Ishikawa (cell line): Measurements from ENCODE around the gene TBC1D9.

Experiments used
- CEBPB ChIP-seq: IDR thresholded peaks from 2 replicates; pipeline ENCODE4 v1.6.1; 2012
- CREB1 ChIP-seq: IDR thresholded peaks from 2 replicates; pipeline ENCODE4 v1.6.1; 2012; ENCODE audit warnings: low read depth
- EGR1 ChIP-seq: IDR thresholded peaks from 2 replicates; pipeline ENCODE4 v1.6.1; 2012
- EP300 ChIP-seq: IDR thresholded peaks from 2 replicates; pipeline ENCODE4 v1.6.1; 2012; ENCODE audit warnings: borderline replicate concordance
- FOXM1 ChIP-seq: IDR thresholded peaks from 2 replicates; pipeline ENCODE4 v1.6.1; 2012; ENCODE audit warnings: low read depth, borderline replicate concordance
- MAX ChIP-seq: IDR thresholded peaks from 2 replicates; pipeline ENCODE4 v1.6.1; 2012
- NFIC ChIP-seq: IDR thresholded peaks from 2 replicates; pipeline ENCODE4 v1.6.1; 2012
- RAD21 ChIP-seq: IDR thresholded peaks from 2 replicates; pipeline ENCODE4 v1.6.1; 2012; ENCODE audit warnings: low read depth
- REST ChIP-seq: IDR thresholded peaks from 2 replicates; pipeline ENCODE4 v1.6.1; 2012; ENCODE audit warnings: low read depth, mild to moderate bottlenecking
- TAF1 ChIP-seq: IDR thresholded peaks from 2 replicates; pipeline ENCODE4 v1.6.1; 2012; ENCODE audit warnings: low read depth, mild to moderate bottlenecking
- TCF12 ChIP-seq: IDR thresholded peaks from 2 replicates; pipeline ENCODE4 v1.6.1; 2012; ENCODE audit warnings: low read depth
- TEAD4 ChIP-seq: IDR thresholded peaks from 2 replicates; pipeline ENCODE4 v1.6.1; 2012
- YY1 ChIP-seq: IDR thresholded peaks from 2 replicates; pipeline ENCODE4 v1.6.1; 2012; ENCODE audit warnings: low read depth
- ZBTB7A ChIP-seq: IDR thresholded peaks from 2 replicates; pipeline ENCODE4 v1.6.1; 2012; ENCODE audit warnings: low read depth
- TF ChIP-seq, protein P1 (sequence below): IDR thresholded peaks from 2 replicates; pipeline ENCODE4 v1.6.1; 2012

TBC1D9 gene

GRCh38 chr4:140701071-140701470, 55.1 kb downstream of the TBC1D9 start:
- TF ChIP-seq NFIC (no peak), CREB1 (no peak), REST (no peak), CEBPB (no peak), TCF12 (no peak), YY1 (no peak), TAF1 (no peak), EP300 (no peak), ZBTB7A (no peak), MAX (no peak), TEAD4 (no peak), RAD21 (no peak), EGR1 (no peak)
- TF ChIP-seq, protein P1, sequence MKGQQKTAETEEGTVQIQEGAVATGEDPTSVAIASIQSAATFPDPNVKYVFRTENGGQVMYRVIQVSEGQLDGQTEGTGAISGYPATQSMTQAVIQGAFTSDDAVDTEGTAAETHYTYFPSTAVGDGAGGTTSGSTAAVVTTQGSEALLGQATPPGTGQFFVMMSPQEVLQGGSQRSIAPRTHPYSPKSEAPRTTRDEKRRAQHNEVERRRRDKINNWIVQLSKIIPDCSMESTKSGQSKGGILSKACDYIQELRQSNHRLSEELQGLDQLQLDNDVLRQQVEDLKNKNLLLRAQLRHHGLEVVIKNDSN, result no peak

GRCh38 chr4:140697709-140698560, 58.2 kb downstream of the TBC1D9 start:
- TF ChIP-seq CEBPB (no peak), CREB1 (no peak), RAD21 (no peak), MAX (no peak), FOXM1 (no peak), TCF12 (no peak), ZBTB7A (no peak), EGR1 (no peak), TAF1 (no peak), YY1 (no peak), REST (no peak), NFIC (no peak), TEAD4 (no peak)
- TF ChIP-seq, protein P1, result no peak

GRCh38 chr4:140695483-140695882, 60.7 kb downstream of the TBC1D9 start:
- peak; percentile 44; the same call in 1 of the 2 replicates for TF ChIP-seq TEAD4
- TF ChIP-seq CEBPB, result no peak
- no peak for TF ChIP-seq FOXM1
- peak; percentile 90 for TF ChIP-seq NFIC

GRCh38 chr4:140693562-140693961, 62.6 kb downstream of the TBC1D9 start:
- TF ChIP-seq CREB1, result no peak
- TF ChIP-seq TCF12, result no peak
- TF ChIP-seq, protein P1, result no peak
- TF ChIP-seq TAF1, result no peak
- TF ChIP-seq MAX, result no peak
- TF ChIP-seq FOXM1, result no peak
- no peak for TF ChIP-seq EP300
- TF ChIP-seq TEAD4, result no peak
- TF ChIP-seq YY1, result no peak
- TF ChIP-seq CEBPB, result no peak

DNA sequence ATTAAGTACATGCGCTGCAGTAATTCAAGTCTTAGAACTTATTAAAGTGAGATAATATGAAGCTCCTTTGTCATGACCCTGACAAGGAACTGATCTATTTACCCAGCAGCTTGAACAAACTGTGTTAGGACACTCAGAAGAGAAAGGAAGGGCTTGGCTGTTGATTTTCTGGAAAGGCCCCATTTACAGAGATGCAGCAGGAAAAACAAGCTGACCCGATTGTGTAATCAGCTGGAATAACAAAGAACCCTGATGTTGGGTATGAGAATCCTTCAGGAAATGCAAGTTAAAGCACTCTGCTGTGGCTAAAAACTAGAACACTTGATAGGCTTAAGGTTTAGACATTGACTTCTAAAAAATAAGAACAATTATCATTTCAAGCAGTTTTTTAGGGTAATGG, 64.8 kb downstream of the TBC1D9 start:
- peak; percentile 42 for TF ChIP-seq CEBPB
- TF ChIP-seq ZBTB7A, result no peak

DNA sequence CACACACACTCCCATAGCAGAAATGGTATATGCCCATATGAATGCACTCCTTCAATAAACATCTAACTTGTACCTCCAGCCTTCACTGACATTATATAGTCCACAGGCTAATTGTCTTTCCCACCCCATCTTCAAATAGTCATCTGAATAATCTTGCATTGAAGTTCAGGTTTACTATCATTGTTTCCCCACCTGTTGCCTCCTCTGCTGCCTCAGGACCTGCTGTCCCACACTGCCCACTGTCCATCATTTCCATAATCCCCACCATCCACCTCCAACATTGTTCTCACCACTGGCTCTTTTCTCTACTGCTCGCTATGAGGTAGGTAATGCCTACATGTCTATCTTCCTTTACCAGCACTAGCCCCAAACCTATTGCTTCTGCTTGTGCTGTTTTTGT, 66.1 kb downstream of the TBC1D9 start:
- no peak for TF ChIP-seq RAD21
- TF ChIP-seq TEAD4, result no peak
- TF ChIP-seq TAF1, result no peak
- no peak for TF ChIP-seq YY1
- TF ChIP-seq ZBTB7A, result no peak
- no peak for TF ChIP-seq EGR1
- TF ChIP-seq MAX, result no peak
- no peak for TF ChIP-seq TCF12
- TF ChIP-seq NFIC, result no peak
- TF ChIP-seq EP300, result no peak
- no peak for TF ChIP-seq CREB1
- TF ChIP-seq REST, result no peak
